Kidney epithelial cell (primary cell): ENCODE measurements around the gene SFXN1. TPM values are rescaled to one million over a fixed set of nuclear protein-coding genes. Genes with fewer than 3 reads are reported as not detected.

Experiments used
- DNase-seq: peaks from one replicate; pipeline ENCODE4 v3.0.0-alpha.2; 2010; ENCODE audit warnings: low read depth
- H3K27me3 ChIP-seq: 2 replicates; pipeline ENCODE4 v1.6.0; 2011; ENCODE audit warnings: low read length; ENCODE audit not compliant: control insufficient read depth, insufficient read depth
- H3K36me3 ChIP-seq: 2 replicates; pipeline ENCODE4 v1.5.1; 2011; ENCODE audit warnings: low read length; ENCODE audit not compliant: control insufficient read depth, insufficient read depth
- H3K4me3 ChIP-seq: 2 replicates; pipeline ENCODE4 v1.5.1; 2011; ENCODE audit warnings: low read depth, mild to moderate bottlenecking, control low read depth, low read length
- CTCF ChIP-seq: IDR thresholded peaks from 2 replicates; pipeline ENCODE4 v1.5.1; 2011; ENCODE audit warnings: mild to moderate bottlenecking, moderate library complexity, low read length, control low read depth, inconsistent platforms; ENCODE audit not compliant: insufficient read depth, poor library complexity, severe bottlenecking
- total RNA-seq: library from RNA; depleted of rRNA; stranded (reverse); fragments of >200 nt; gene quantifications from 2 replicates; pipeline ENCODE4 v1.2.3, GENCODE V29; 2015

Gene SFXN1
- total RNA-seq, 1 donor from 2014 or later, result 55.4 TPM

GRCh38 chr5:175468892-175469291 lies 9.5 kb upstream of the SFXN1 start:
- no peak for TF ChIP-seq CTCF
- no peak for DNase-seq
- no peak overlapping the region for H3K4me3 ChIP-seq
- no peaks in the 10 kb centered on the region for H3K36me3 ChIP-seq
- peaks cover 5% of the 10 kb centered on the region for H3K27me3 ChIP-seq

GRCh38 chr5:175469916-175470315 lies 8.4 kb upstream of the SFXN1 start:
- no peak for TF ChIP-seq CTCF
- Histone ChIP-seq H3K4me3 (no peak overlapping the region), H3K36me3 (no peaks in the 10 kb centered on the region), H3K27me3 (peaks cover 5% of the 10 kb centered on the region)
- DNase-seq, result no peak

- peaks cover 5% of the 10 kb centered on the region for H3K27me3 ChIP-seq
- TF ChIP-seq CTCF, result no peak
- H3K4me3 ChIP-seq, result no peak overlapping the region
- DNase-seq, result no peak
- H3K36me3 ChIP-seq, result no peaks in the 10 kb centered on the region
Measured at GRCh38 chr5:175470781-175471180, 7.6 kb upstream of the SFXN1 start.

GRCh38 chr5:175471196-175471595 lies 7.2 kb upstream of the SFXN1 start:
- no peak for TF ChIP-seq CTCF
- peaks cover 5% of the 10 kb centered on the region for H3K27me3 ChIP-seq
- DNase-seq, result no peak

GRCh38 chr5:175471628-175472027 lies 6.7 kb upstream of the SFXN1 start:
- H3K27me3 ChIP-seq, result peaks cover 5% of the 10 kb centered on the region
- H3K36me3 ChIP-seq, result no peaks in the 10 kb centered on the region
- no peak for DNase-seq
- TF ChIP-seq CTCF, result no peak
- H3K4me3 ChIP-seq, result no peak overlapping the region

More at GRCh38 chr5:175471196-175471595, 7.2 kb upstream of the SFXN1 start:
- no peak overlapping the region for H3K4me3 ChIP-seq
- H3K36me3 ChIP-seq, result no peaks in the 10 kb centered on the region

GRCh38 chr5:175472378-175472777 lies 6.0 kb upstream of the SFXN1 start:
- no peak for TF ChIP-seq CTCF
- no peak for DNase-seq
- Histone ChIP-seq H3K4me3 (no peak overlapping the region), H3K27me3 (no peaks in the 10 kb centered on the region), H3K36me3 (no peaks in the 10 kb centered on the region)
